Urothelium cell line (cell line): ENCODE results near the gene PALS2.

Experiments
- DNase-seq: peaks from one replicate; pipeline ENCODE4 v3.0.0; 2011; ENCODE audit warnings: low spot score, mixed read lengths
- FAIRE-seq: peaks from 2 replicates; lab custom pipeline; 2011; peaks lifted over from hg19 to GRCh38; lab: Jason Lieb, UNC

PALS2 gene

GRCh38 chr7:24572997-24573553, at the start of gene PALS2:
PALS2 (plus strand) TSS chr7:24573452; CDS start chr7:24623668, 50,216 bp downstream.
- peak; percentile 90 for DNase-seq
- FAIRE-seq: peak; percentile 73

GRCh38 chr7:24531255-24531654, 42.0 kb upstream of the PALS2 start:
- DNase-seq (no peak), FAIRE-seq (peak; percentile 20)

- no peak for DNase-seq
- FAIRE-seq: no peak
Measured at GRCh38 chr7:24536682-24537081, 36.6 kb upstream of the PALS2 start.

- FAIRE-seq (no peak), DNase-seq (no peak)
Measured at GRCh38 chr7:24540956-24541355, 32.3 kb upstream of the PALS2 start.

- no peak for FAIRE-seq
- DNase-seq: no peak
Measured at GRCh38 chr7:24545215-24545614, 28.0 kb upstream of the PALS2 start.

- no peak for FAIRE-seq
Measured at GRCh38 chr7:24548390-24548789, 24.9 kb upstream of the PALS2 start.

GRCh38 chr7:24549991-24550390, 23.3 kb upstream of the PALS2 start:
- no peak for FAIRE-seq
- no peak for DNase-seq

More at GRCh38 chr7:24548390-24548789, 24.9 kb upstream of the PALS2 start:
- DNase-seq: no peak

GRCh38 chr7:24555184-24555583, 18.1 kb upstream of the PALS2 start:
- no peak for FAIRE-seq
- DNase-seq: no peak

GRCh38 chr7:24555719-24556118, 17.5 kb upstream of the PALS2 start:
- DNase-seq (no peak), FAIRE-seq (peak; percentile 20)

GRCh38 chr7:24560772-24561171, 12.5 kb upstream of the PALS2 start:
- DNase-seq: no peak

GRCh38 chr7:24566274-24566673, 7.0 kb upstream of the PALS2 start:
- DNase-seq: no peak
- no peak for FAIRE-seq

More at GRCh38 chr7:24560772-24561171, 12.5 kb upstream of the PALS2 start:
- FAIRE-seq: no peak

- DNase-seq: no peak
- no peak for FAIRE-seq
Measured at GRCh38 chr7:24570983-24571382, 2.3 kb upstream of the PALS2 start.

GRCh38 chr7:24572016-24572392, 1.2 kb upstream of the PALS2 start:
- FAIRE-seq (no peak), DNase-seq (no peak)

- DNase-seq: peak; percentile 61
- no peak for FAIRE-seq
Measured at GRCh38 chr7:24572393-24572996, 757 bp upstream of the PALS2 start.

- no peak for FAIRE-seq
- peak; percentile 58 for DNase-seq
Measured at GRCh38 chr7:24573554-24574338, 494 bp downstream of the PALS2 start.

GRCh38 chr7:24574386-24574785, 1.1 kb downstream of the PALS2 start:
- DNase-seq: peak; percentile 8
- FAIRE-seq: no peak

GRCh38 chr7:24574950-24575349, 1.7 kb downstream of the PALS2 start:
- no peak for FAIRE-seq
- no peak for DNase-seq

- FAIRE-seq: peak; percentile 27
Measured at GRCh38 chr7:24576171-24577025, 3.1 kb downstream of the PALS2 start.

GRCh38 chr7:24578052-24578451, 4.8 kb downstream of the PALS2 start:
- FAIRE-seq: no peak
- no peak for DNase-seq

More at GRCh38 chr7:24576171-24577025, 3.1 kb downstream of the PALS2 start:
- peak; percentile 52 for DNase-seq

- FAIRE-seq (no peak), DNase-seq (no peak)
Measured at GRCh38 chr7:24580283-24580946, 7.2 kb downstream of the PALS2 start.
